HepG2 (cell line): ENCODE results near the gene NSMCE4A. TPM values are rescaled to one million over a fixed set of nuclear protein-coding genes. Genes with fewer than 3 reads are reported as not detected.

Experiments used
- ATAC-seq: fragments of 200-7000 bp; cut with Tn5 transposase; 3 replicates; pipeline ENCODE4 v1.9.1; 2020; ENCODE audit warnings: mild to moderate bottlenecking, moderate library complexity
- BruUV-seq: library from RNA; stranded (reverse); fragments of 400-500 nt; replicated peaks from 2 replicates; lab custom pipeline; 2021; lab: Mats Ljungman, UMichigan
- CTCF ChIA-PET: fragments of 300-600 bp; formaldehyde crosslinking; extraction: SDS; loops from one replicate; lab custom pipeline; 2021; ENCODE audit warnings: low total read pairs, inconsistent platforms, low intra/inter-chr PET ratio; lab: Yijun Ruan, JAX
- POLR2A ChIA-PET: fragments of 350-600 bp; sonication (Branson Sonifier 250); formaldehyde crosslinking; loops from one replicate; lab custom pipeline; 2020; ENCODE audit warnings: antibody characterized with exemption, inconsistent platforms; lab: Yijun Ruan, JAX
- DNase-seq: peaks from one replicate; pipeline ENCODE4 v3.0.0-alpha.2; 2015; ENCODE audit warnings: low spot score
- FAIRE-seq: peaks from 3 replicates; lab custom pipeline; 2011; peaks lifted over from hg19 to GRCh38; lab: Jason Lieb, UNC
- H2AFZ ChIP-seq: one replicate; pipeline ENCODE4 v1.6.1; 2011; ENCODE audit warnings: low read length, inconsistent platforms
- H3K27ac ChIP-seq: fragments of 300-600 bp; 3 replicates; pipeline ENCODE4 v1.8.0; 2011; ENCODE audit warnings: mixed run types, mild to moderate bottlenecking, mixed read lengths, low read length, inconsistent platforms; ENCODE audit not compliant: insufficient read depth; ENCODE audit errors: extremely low read length
- H3K27me3 ChIP-seq, 2 experiments: fragments of 200-600 bp in 1 of 2; 2 replicates in 1 of 2; 3 replicates in 1 of 2; pipeline versions ENCODE4 v1.6.0 to v1.8.0; 2011; ENCODE audit warnings: low read length in 2 of 2, mild to moderate bottlenecking in 2 of 2, moderate library complexity in 2 of 2, inconsistent platforms in 1 of 2; ENCODE audit not compliant: insufficient read depth in 2 of 2, control insufficient read depth in 1 of 2
- H3K36me3 ChIP-seq, 2 experiments: fragments of 200-600 bp in 1 of 2; replicated peaks in 1 of 2; 2 replicates in 1 of 2; 3 replicates in 1 of 2; pipeline versions ENCODE4 v1.5.1 to v1.8.0; 2011; ENCODE audit warnings: low read length in 2 of 2, inconsistent platforms in 1 of 2; ENCODE audit not compliant: insufficient read depth in 2 of 2, control insufficient read depth in 1 of 2
- H3K4me1 ChIP-seq: 2 replicates; pipeline ENCODE4 v1.5.1; 2012; ENCODE audit warnings: low read length, inconsistent platforms; ENCODE audit not compliant: insufficient read depth
- H3K4me2 ChIP-seq: 2 replicates; pipeline ENCODE4 v1.6.0; 2011; ENCODE audit warnings: low read depth, low read length, inconsistent platforms
- H3K4me3 ChIP-seq, 3 experiments: fragments of 200-600 bp in 1 of 3; sonication (generic), shearing (Covaris generic) in 1 of 3; replicated peaks in 1 of 3; 2 replicates each; pipeline ENCODE4 v1.5.1; 2011 to 2016; ENCODE audit warnings: low read length in 3 of 3, inconsistent platforms in 2 of 3, low read depth in 2 of 3, mild to moderate bottlenecking in 2 of 3, control low read depth in 1 of 3, mixed read lengths in 1 of 3; ENCODE audit not compliant: insufficient read depth in 1 of 3
- H3K79me2 ChIP-seq: one replicate; pipeline ENCODE4 v1.6.1; 2011; ENCODE audit warnings: low read length, inconsistent platforms; ENCODE audit not compliant: insufficient read depth
- H3K9ac ChIP-seq: 2 replicates; pipeline ENCODE4 v1.6.0; 2011; ENCODE audit warnings: mild to moderate bottlenecking, low read depth, low read length, inconsistent platforms; ENCODE audit not compliant: insufficient read depth
- H3K9me3 ChIP-seq: 2 replicates; pipeline ENCODE4 v1.5.1; 2012; ENCODE audit warnings: mild to moderate bottlenecking, low read length
- H4K20me1 ChIP-seq: 2 replicates; pipeline ENCODE4 v1.6.0; 2011; ENCODE audit warnings: inconsistent platforms, mild to moderate bottlenecking, low read length, moderate library complexity; ENCODE audit not compliant: insufficient read depth
- CENPT ChIP-seq: sonication (generic); formaldehyde crosslinking; IDR thresholded peaks from 2 replicates; pipeline ENCODE4 v1.8.0; 2022; ENCODE audit warnings: low read depth, mild to moderate bottlenecking, moderate library complexity, missing genetic modification reagents
- HNRNPK ChIP-seq: fragments of 200-400 bp; formaldehyde crosslinking; IDR thresholded peaks from 2 replicates; pipeline ENCODE4 v1.6.1; 2018; ENCODE audit warnings: low read length, low read depth, moderate library complexity, mild to moderate bottlenecking; ENCODE audit not compliant: poor library complexity, severe bottlenecking
- JARID2 ChIP-seq: sonication (generic); formaldehyde crosslinking; IDR thresholded peaks from 2 replicates; pipeline ENCODE4 v1.8.1; 2023; ENCODE audit warnings: missing genetic modification reagents, inconsistent platforms; ENCODE audit not compliant: insufficient replicate concordance
- KLF6 ChIP-seq: IDR thresholded peaks from 2 replicates; pipeline ENCODE4 v1.8.0; 2016; ENCODE audit warnings: missing biosample characterization, missing genetic modification reagents
- MEIS1 ChIP-seq: sonication (generic); formaldehyde crosslinking; IDR thresholded peaks from 2 replicates; pipeline ENCODE4 v1.9.0; 2021; ENCODE audit warnings: mild to moderate bottlenecking, missing genetic modification reagents, moderate library complexity, borderline replicate concordance
- RFXANK ChIP-seq: IDR thresholded peaks from 2 replicates; pipeline ENCODE4 v1.6.1; 2016
- ZBTB1 ChIP-seq: sonication (generic); formaldehyde crosslinking; IDR thresholded peaks from 2 replicates; pipeline ENCODE4 v1.4.0; 2020; ENCODE audit warnings: missing genetic modification reagents, borderline replicate concordance
- ZC3H4 ChIP-seq: sonication (generic); formaldehyde crosslinking; IDR thresholded peaks from 2 replicates; pipeline ENCODE4 v1.4.0; 2020; ENCODE audit warnings: missing genetic modification reagents, borderline replicate concordance
- ZNF792 ChIP-seq: IDR thresholded peaks from 2 replicates; pipeline ENCODE4 v1.6.1; 2016
- ZSCAN20 ChIP-seq: sonication (generic); formaldehyde crosslinking; IDR thresholded peaks from 2 replicates; pipeline ENCODE4 v1.4.0; 2020; ENCODE audit warnings: missing genetic modification reagents, mild to moderate bottlenecking, borderline replicate concordance
- WGBS: methylation state at CpG from one replicate; pipeline ENCODE4 v1.1.6; 2017; ENCODE audit warnings: low lambda C conversion rate; 5-methylcytosine and 5-hydroxymethylcytosine counted together
- in situ Hi-C: cut with HindIII; loops from 2 replicates; pipeline ENCODE4 v1.10.0; 2017; ENCODE audit warnings: low pct_unique_long_range_greater_than_20kb; ENCODE audit not compliant: extremely low pct_ligation_motif_present
- intact Hi-C: fragments of 100-400 bp; cut with micrococcal nuclease; formaldehyde crosslinking; loops from one replicate; pipeline ENCODE4 v1.10.0; 2022; ENCODE audit not compliant: unreplicated experiment
- polyA plus RNA-seq, 8 experiments: library from polyadenylated mRNA; depleted of rRNA in 3 of 8; stranded (reverse) in 7 of 8; unstranded in 1 of 8; fragments of >200 nt; fragmentation: Illumina TruSeq in 4 of 8; extraction: Trizol in 4 of 8; gene quantifications; 2 replicates each; pipeline versions ENCODE4 v1.2.1 to v1.2.3, GENCODE V29; 2011 to 2016; ENCODE audit warnings: low read depth in 4 of 8, missing spikeins in 1 of 8, mixed read lengths in 1 of 8; ENCODE audit not compliant: insufficient read depth in 1 of 8
- total RNA-seq, 5 experiments: library from RNA; depleted of rRNA; stranded (reverse); fragments of >200 nt; fragmentation: Illumina TruSeq; extraction: Trizol; gene quantifications; 2 replicates each; pipeline ENCODE4 v1.2.3, GENCODE V29; 2016; ENCODE audit warnings: low read depth in 1 of 5
- TF ChIP-seq, protein P1 (sequence below): sonication (generic); formaldehyde crosslinking; IDR thresholded peaks from 2 replicates; pipeline ENCODE4 v1.4.0; 2020; ENCODE audit warnings: mild to moderate bottlenecking, missing genetic modification reagents
- TF ChIP-seq, protein P2 (sequence below): sonication (generic); formaldehyde crosslinking; IDR thresholded peaks from 2 replicates; pipeline ENCODE4 v1.5.0; 2020; ENCODE audit warnings: mild to moderate bottlenecking, missing genetic modification reagents, borderline replicate concordance
- TF ChIP-seq, protein P3 (sequence below): sonication (generic); formaldehyde crosslinking; IDR thresholded peaks from 2 replicates; pipeline ENCODE4 v1.4.0; 2020; ENCODE audit warnings: missing genetic modification reagents

NSMCE4A gene
- total and polyA plus RNA-seq, 2 of the 13 experiments (the other 11 are each of a cell fraction or from before 2014, with no cell fraction given) = 61.1 to 91.6 TPM

DNA sequence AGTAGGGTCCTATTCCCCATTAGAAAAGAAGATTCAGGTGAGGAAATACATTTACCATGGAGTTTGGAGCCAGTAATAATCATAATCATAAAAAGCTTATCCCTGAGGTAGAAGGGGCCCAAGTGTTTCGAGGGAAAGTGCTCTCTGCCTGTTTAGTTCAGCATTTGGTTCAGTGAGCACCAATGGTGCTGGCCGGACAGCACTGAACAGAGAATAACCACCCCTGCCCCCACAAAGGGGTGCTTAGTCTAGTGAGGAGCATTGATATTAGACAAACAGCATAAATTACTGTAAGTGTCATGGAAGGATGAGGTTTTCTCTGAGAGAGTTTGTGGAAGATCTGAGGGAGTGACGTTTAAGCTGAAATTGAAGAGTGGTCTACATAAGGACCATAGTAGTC, 25.6 kb downstream of the NSMCE4A start:
- WGBS = 90% methylated on average over 3 of the region's 3 CpGs
- DNase-seq (no peak), FAIRE-seq (no peak), ATAC-seq (no peak)
- CTCF ChIA-PET = no interaction called here
- Histone ChIP-seq H3K4me2 (no peak overlapping the region), H3K4me1 (peaks cover 12% of the 10 kb centered on the region), H3K27me3 (no peaks in the 10 kb centered on the region), H3K36me3 (no peaks in the 10 kb centered on the region), H3K4me3 (no peak overlapping the region), H2AFZ (no peak overlapping the region), H3K27ac (no peak overlapping the region), H3K9ac (no peak overlapping the region), H3K79me2 (no peaks in the 10 kb centered on the region), H3K9me3 (no peaks in the 10 kb centered on the region), H4K20me1 (no peaks in the 10 kb centered on the region)
- intact Hi-C loops (no loop called here), in situ Hi-C loops (no loop called here)
- BruUV-seq = no TSS peak
- POLR2A ChIA-PET = no interaction called here
- TF ChIP-seq, protein P1, sequence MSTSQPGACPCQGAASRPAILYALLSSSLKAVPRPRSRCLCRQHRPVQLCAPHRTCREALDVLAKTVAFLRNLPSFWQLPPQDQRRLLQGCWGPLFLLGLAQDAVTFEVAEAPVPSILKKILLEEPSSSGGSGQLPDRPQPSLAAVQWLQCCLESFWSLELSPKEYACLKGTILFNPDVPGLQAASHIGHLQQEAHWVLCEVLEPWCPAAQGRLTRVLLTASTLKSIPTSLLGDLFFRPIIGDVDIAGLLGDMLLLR = no peak
- no peak for TF ChIP-seq ZC3H4 (CRISPR knock-in tag)
- TF ChIP-seq, protein P2, sequence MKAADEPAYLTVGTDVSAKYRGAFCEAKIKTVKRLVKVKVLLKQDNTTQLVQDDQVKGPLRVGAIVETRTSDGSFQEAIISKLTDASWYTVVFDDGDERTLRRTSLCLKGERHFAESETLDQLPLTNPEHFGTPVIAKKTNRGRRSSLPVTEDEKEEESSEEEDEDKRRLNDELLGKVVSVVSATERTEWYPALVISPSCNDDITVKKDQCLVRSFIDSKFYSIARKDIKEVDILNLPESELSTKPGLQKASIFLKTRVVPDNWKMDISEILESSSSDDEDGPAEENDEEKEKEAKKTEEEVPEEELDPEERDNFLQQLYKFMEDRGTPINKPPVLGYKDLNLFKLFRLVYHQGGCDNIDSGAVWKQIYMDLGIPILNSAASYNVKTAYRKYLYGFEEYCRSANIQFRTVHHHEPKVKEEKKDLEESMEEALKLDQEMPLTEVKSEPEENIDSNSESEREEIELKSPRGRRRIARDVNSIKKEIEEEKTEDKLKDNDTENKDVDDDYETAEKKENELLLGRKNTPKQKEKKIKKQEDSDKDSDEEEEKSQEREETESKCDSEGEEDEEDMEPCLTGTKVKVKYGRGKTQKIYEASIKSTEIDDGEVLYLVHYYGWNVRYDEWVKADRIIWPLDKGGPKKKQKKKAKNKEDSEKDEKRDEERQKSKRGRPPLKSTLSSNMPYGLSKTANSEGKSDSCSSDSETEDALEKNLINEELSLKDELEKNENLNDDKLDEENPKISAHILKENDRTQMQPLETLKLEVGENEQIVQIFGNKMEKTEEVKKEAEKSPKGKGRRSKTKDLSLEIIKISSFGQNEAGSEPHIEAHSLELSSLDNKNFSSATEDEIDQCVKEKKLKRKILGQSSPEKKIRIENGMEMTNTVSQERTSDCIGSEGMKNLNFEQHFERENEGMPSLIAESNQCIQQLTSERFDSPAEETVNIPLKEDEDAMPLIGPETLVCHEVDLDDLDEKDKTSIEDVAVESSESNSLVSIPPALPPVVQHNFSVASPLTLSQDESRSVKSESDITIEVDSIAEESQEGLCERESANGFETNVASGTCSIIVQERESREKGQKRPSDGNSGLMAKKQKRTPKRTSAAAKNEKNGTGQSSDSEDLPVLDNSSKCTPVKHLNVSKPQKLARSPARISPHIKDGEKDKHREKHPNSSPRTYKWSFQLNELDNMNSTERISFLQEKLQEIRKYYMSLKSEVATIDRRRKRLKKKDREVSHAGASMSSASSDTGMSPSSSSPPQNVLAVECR = no peak

DNA sequence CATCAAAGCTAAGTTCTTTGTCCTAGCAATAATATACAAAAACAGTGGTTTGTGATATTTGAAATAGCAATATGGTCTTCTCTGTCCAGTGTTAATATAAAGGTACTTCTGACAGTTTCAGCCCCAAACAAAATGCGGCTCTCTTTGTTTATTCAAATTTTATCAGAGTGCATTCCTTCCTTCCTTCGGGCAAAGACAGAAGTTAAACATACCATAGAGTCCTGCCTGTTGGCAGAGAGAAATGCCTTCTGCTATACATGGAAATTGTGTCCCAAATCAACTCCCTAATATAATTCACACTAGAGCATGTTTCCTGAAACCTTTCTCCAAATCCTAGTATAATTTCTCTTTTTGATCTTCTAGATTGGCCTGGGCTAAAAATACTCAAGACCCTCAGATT, 26.0 kb downstream of the NSMCE4A start:
- no peaks in the 10 kb centered on the region for H3K79me2 ChIP-seq
- FAIRE-seq (no peak), DNase-seq (no peak), ATAC-seq (0 out of 3 replicates have a peak, but pooled peaks have one; percentile 31)
- H3K4me1 ChIP-seq = peaks cover 12% of the 10 kb centered on the region
- 13% methylated on average over 2 of the region's 2 CpGs for WGBS
- no peak overlapping the region for H3K4me3 ChIP-seq
- TF ChIP-seq KLF6 (CRISPR knock-in tag) (no peak), HNRNPK (no peak), ZBTB1 (CRISPR knock-in tag) (no peak), ZSCAN20 (CRISPR knock-in tag) (no peak), CENPT (CRISPR knock-in tag) (no peak), RFXANK (no peak), ZNF792 (CRISPR knock-in tag) (no peak), MEIS1 (CRISPR knock-in tag) (no peak), JARID2 (CRISPR knock-in tag) (no peak)
- TF ChIP-seq, protein P3, sequence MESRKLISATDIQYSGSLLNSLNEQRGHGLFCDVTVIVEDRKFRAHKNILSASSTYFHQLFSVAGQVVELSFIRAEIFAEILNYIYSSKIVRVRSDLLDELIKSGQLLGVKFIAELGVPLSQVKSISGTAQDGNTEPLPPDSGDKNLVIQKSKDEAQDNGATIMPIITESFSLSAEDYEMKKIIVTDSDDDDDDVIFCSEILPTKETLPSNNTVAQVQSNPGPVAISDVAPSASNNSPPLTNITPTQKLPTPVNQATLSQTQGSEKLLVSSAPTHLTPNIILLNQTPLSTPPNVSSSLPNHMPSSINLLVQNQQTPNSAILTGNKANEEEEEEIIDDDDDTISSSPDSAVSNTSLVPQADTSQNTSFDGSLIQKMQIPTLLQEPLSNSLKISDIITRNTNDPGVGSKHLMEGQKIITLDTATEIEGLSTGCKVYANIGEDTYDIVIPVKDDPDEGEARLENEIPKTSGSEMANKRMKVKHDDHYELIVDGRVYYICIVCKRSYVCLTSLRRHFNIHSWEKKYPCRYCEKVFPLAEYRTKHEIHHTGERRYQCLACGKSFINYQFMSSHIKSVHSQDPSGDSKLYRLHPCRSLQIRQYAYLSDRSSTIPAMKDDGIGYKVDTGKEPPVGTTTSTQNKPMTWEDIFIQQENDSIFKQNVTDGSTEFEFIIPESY = no peak
- intact Hi-C loops = no loop called here
- H3K27me3 ChIP-seq = no peaks in the 10 kb centered on the region
- CTCF ChIA-PET = no interaction called here
- in situ Hi-C loops = no loop called here
- H2AFZ ChIP-seq = no peak overlapping the region
- H3K9ac ChIP-seq = no peak overlapping the region
- no peak overlapping the region for H3K27ac ChIP-seq
- POLR2A ChIA-PET = no interaction called here
- no peaks in the 10 kb centered on the region for H3K36me3 ChIP-seq
- no peaks in the 10 kb centered on the region for H3K9me3 ChIP-seq
- BruUV-seq = no TSS peak
- no peaks in the 10 kb centered on the region for H4K20me1 ChIP-seq
- H3K4me2 ChIP-seq = no peak overlapping the region
